Memory B cell (primary cell): Measurements from ENCODE around the gene UBR7.

Source experiments
- ATAC-seq: fragments of 150-1000 bp; cut with Tn5 transposase; 2 replicates; pipeline ENCODE4 v1.10.0; 2021; ENCODE audit warnings: low read depth, mild to moderate bottlenecking, moderate library complexity
- DNase-seq, 2 donors: peaks; one replicate each; pipeline ENCODE4 v3.0.0; 2022; ENCODE audit warnings: low spot score in 2 of 2
- H3K27ac Mint-ChIP-seq: one replicate; pipeline ENCODE4 v1.8.0; 2022; ENCODE audit warnings: mild to moderate bottlenecking, moderate library complexity, mixed read lengths
- H3K27me3 Mint-ChIP-seq: one replicate; pipeline ENCODE4 v1.8.0; 2022; ENCODE audit warnings: mixed read lengths
- H3K36me3 Mint-ChIP-seq: one replicate; pipeline ENCODE4 v1.8.0; 2022; ENCODE audit warnings: mild to moderate bottlenecking, mixed read lengths
- H3K4me1 Mint-ChIP-seq: one replicate; pipeline ENCODE4 v1.8.0; 2022; ENCODE audit warnings: mixed read lengths
- H3K4me3 Mint-ChIP-seq: one replicate; pipeline ENCODE4 v1.8.0; 2022; ENCODE audit warnings: mild to moderate bottlenecking, moderate library complexity, mixed read lengths
- H3K9me3 Mint-ChIP-seq: one replicate; pipeline ENCODE4 v1.8.0; 2022; ENCODE audit warnings: mixed read lengths

Gene UBR7

GRCh38 chr14:93249128-93249831 lies 42.2 kb downstream of the UBR7 start:
- no peak for ATAC-seq
- peak overlapping the region; percentile 13 for H3K27ac Mint-ChIP-seq
- H3K27me3 Mint-ChIP-seq: no peaks in the 10 kb centered on the region
- DNase-seq: no peak
- no peak overlapping the region for H3K4me3 Mint-ChIP-seq
- H3K4me1 Mint-ChIP-seq: peaks cover 7% of the 10 kb centered on the region
- H3K9me3 Mint-ChIP-seq: no peaks in the 10 kb centered on the region
- peaks cover 26% of the 10 kb centered on the region for H3K36me3 Mint-ChIP-seq

GRCh38 chr14:93262446-93262845 lies 55.4 kb downstream of the UBR7 start:
- peaks cover 20% of the 10 kb centered on the region for H3K36me3 Mint-ChIP-seq
- no peak overlapping the region for H3K4me3 Mint-ChIP-seq
- ATAC-seq (no peak), DNase-seq (no peak)
- no peaks in the 10 kb centered on the region for H3K27me3 Mint-ChIP-seq
- H3K4me1 Mint-ChIP-seq: peaks cover 9% of the 10 kb centered on the region
- H3K27ac Mint-ChIP-seq: no peak overlapping the region
- no peaks in the 10 kb centered on the region for H3K9me3 Mint-ChIP-seq

- DNase-seq (no peak), ATAC-seq (no peak)
- Mint-ChIP-seq H3K36me3 (peaks cover 20% of the 10 kb centered on the region), H3K27ac (no peak overlapping the region), H3K4me1 (peaks cover 12% of the 10 kb centered on the region), H3K9me3 (no peaks in the 10 kb centered on the region), H3K4me3 (no peak overlapping the region), H3K27me3 (no peaks in the 10 kb centered on the region)
These were observed 56.4 kb downstream of the UBR7 start for GRCh38 chr14:93263416-93263815.

- Mint-ChIP-seq H3K4me3 (no peak overlapping the region), H3K27ac (no peak overlapping the region), H3K4me1 (peaks cover 12% of the 10 kb centered on the region), H3K9me3 (no peaks in the 10 kb centered on the region), H3K27me3 (no peaks in the 10 kb centered on the region), H3K36me3 (peaks cover 18% of the 10 kb centered on the region)
- ATAC-seq (no peak), DNase-seq (no peak)
These were observed 59.1 kb downstream of the UBR7 start for GRCh38 chr14:93266127-93266526.

- Mint-ChIP-seq H3K4me3 (no peak overlapping the region), H3K27ac (peak overlapping the region; percentile 56), H3K9me3 (no peaks in the 10 kb centered on the region)
These were observed 60.2 kb downstream of the UBR7 start for GRCh38 chr14:93267149-93267711.

GRCh38 chr14:93268406-93268805 lies 61.4 kb downstream of the UBR7 start:
- no peak for ATAC-seq
- no peaks in the 10 kb centered on the region for H3K27me3 Mint-ChIP-seq
- no peak overlapping the region for H3K4me3 Mint-ChIP-seq
- H3K27ac Mint-ChIP-seq: peak overlapping the region; percentile 56
- DNase-seq: no peak
- H3K9me3 Mint-ChIP-seq: no peaks in the 10 kb centered on the region
- peaks cover 15% of the 10 kb centered on the region for H3K36me3 Mint-ChIP-seq
- H3K4me1 Mint-ChIP-seq: peaks cover 15% of the 10 kb centered on the region

More at GRCh38 chr14:93267149-93267711, 60.2 kb downstream of the UBR7 start:
- Mint-ChIP-seq H3K36me3 (peaks cover 18% of the 10 kb centered on the region), H3K27me3 (no peaks in the 10 kb centered on the region), H3K4me1 (peaks cover 12% of the 10 kb centered on the region)
- ATAC-seq: no peak
- no peak for DNase-seq

- no peaks in the 10 kb centered on the region for H3K27me3 Mint-ChIP-seq
- no peak for ATAC-seq
These were observed 62.4 kb downstream of the UBR7 start for GRCh38 chr14:93269341-93270068.

GRCh38 chr14:93271111-93271510 lies 64.1 kb downstream of the UBR7 start:
- no peak overlapping the region for H3K4me3 Mint-ChIP-seq
- ATAC-seq: no peak

More at GRCh38 chr14:93269341-93270068, 62.4 kb downstream of the UBR7 start:
- DNase-seq: no peak
- no peaks in the 10 kb centered on the region for H3K9me3 Mint-ChIP-seq
- H3K4me3 Mint-ChIP-seq: no peak overlapping the region
- peaks cover 12% of the 10 kb centered on the region for H3K4me1 Mint-ChIP-seq
- H3K36me3 Mint-ChIP-seq: peaks cover 13% of the 10 kb centered on the region
- H3K27ac Mint-ChIP-seq: peak overlapping the region; percentile 28

GRCh38 chr14:93274055-93274806 lies 67.2 kb downstream of the UBR7 start:
- no peaks in the 10 kb centered on the region for H3K27me3 Mint-ChIP-seq
- H3K36me3 Mint-ChIP-seq: peaks cover 19% of the 10 kb centered on the region
- no peak for ATAC-seq
- H3K4me3 Mint-ChIP-seq: no peak overlapping the region
- no peak overlapping the region for H3K27ac Mint-ChIP-seq
- no peak for DNase-seq
- peaks cover 4% of the 10 kb centered on the region for H3K4me1 Mint-ChIP-seq
- H3K9me3 Mint-ChIP-seq: no peaks in the 10 kb centered on the region

More at GRCh38 chr14:93271111-93271510, 64.1 kb downstream of the UBR7 start:
- peaks cover 9% of the 10 kb centered on the region for H3K4me1 Mint-ChIP-seq
- H3K27ac Mint-ChIP-seq: no peak overlapping the region
- H3K27me3 Mint-ChIP-seq: no peaks in the 10 kb centered on the region
- H3K9me3 Mint-ChIP-seq: no peaks in the 10 kb centered on the region
- peaks cover 10% of the 10 kb centered on the region for H3K36me3 Mint-ChIP-seq
- DNase-seq: no peak

- H3K27ac Mint-ChIP-seq: peak overlapping the region; percentile 24
- no peak overlapping the region for H3K4me3 Mint-ChIP-seq
- no peak for DNase-seq
- no peak for ATAC-seq
- H3K36me3 Mint-ChIP-seq: peaks cover 18% of the 10 kb centered on the region
- H3K27me3 Mint-ChIP-seq: no peaks in the 10 kb centered on the region
- no peaks in the 10 kb centered on the region for H3K9me3 Mint-ChIP-seq
- H3K4me1 Mint-ChIP-seq: peaks cover 4% of the 10 kb centered on the region
These were observed 69.1 kb downstream of the UBR7 start for GRCh38 chr14:93276031-93276716.
